T-cell (primary cell): ENCODE data around the gene MANBA. TPM values are rescaled to one million over a fixed set of nuclear protein-coding genes. Genes with fewer than 3 reads are reported as not detected.

Experiments
- ATAC-seq, 4 experiments: fragments of 200-7000 bp in 3 of 4; fragments of 150-1000 bp in 1 of 4; cut with Tn5 transposase; replicated peaks in 1 of 4; 1 replicate in 3 of 4; 2 replicates in 1 of 4; pipeline ENCODE4 v1.10.0; 2021; ENCODE audit warnings: moderate library complexity in 3 of 4, mild to moderate bottlenecking in 2 of 4, moderate number of reproducible peaks in 1 of 4
- CTCF ChIA-PET, 2 donors: fragments of 300-600 bp; sonication (Branson Sonifier 250); formaldehyde crosslinking; loops; one replicate each; lab custom pipeline; 2022; ENCODE audit warnings: antibody characterized with exemption in 2 of 2; lab: Charles Lee
- POLR2A ChIA-PET, 2 donors: fragments of 300-600 bp; sonication (Branson Sonifier 250); formaldehyde crosslinking; loops; one replicate each; lab custom pipeline; 2022; ENCODE audit warnings: antibody characterized with exemption in 2 of 2; lab: Charles Lee
- DNase-seq, 35 experiments: peaks; one replicate each; pipeline versions ENCODE4 v3.0.0 to v3.0.0-alpha.2; 2013 to 2023
- H3K27ac ChIP-seq: one replicate; pipeline ENCODE4 v1.5.1; 2013; ENCODE audit warnings: low read length
- H3K27me3 ChIP-seq, 2 experiments: replicated peaks in 1 of 2; 1 replicate in 1 of 2; 2 replicates in 1 of 2; pipeline versions ENCODE4 v1.6.1 to v1.7.0; 2013; ENCODE audit warnings: low read length in 1 of 2, mixed read lengths in 1 of 2; ENCODE audit not compliant: control insufficient read depth in 2 of 2, insufficient read depth in 2 of 2; ENCODE audit errors: extremely low read depth in 1 of 2
- H3K36me3 ChIP-seq, 2 donors: 1 replicate in 1 of 2; 2 replicates in 1 of 2; pipeline versions ENCODE4 v1.6.1 to v1.7.0; 2013; ENCODE audit warnings: low read length in 1 of 2; ENCODE audit not compliant: control insufficient read depth in 2 of 2, insufficient read depth in 1 of 2; ENCODE audit errors: extremely low read depth in 1 of 2
- H3K4me1 ChIP-seq, 2 experiments: 1 replicate in 1 of 2; 2 replicates in 1 of 2; pipeline versions ENCODE4 v1.6.1 to v1.7.0; 2013; ENCODE audit warnings: low read length in 2 of 2, mixed read lengths in 1 of 2; ENCODE audit not compliant: insufficient read depth in 2 of 2, control insufficient read depth in 1 of 2; ENCODE audit errors: extremely low read depth in 1 of 2
- H3K4me3 ChIP-seq, 2 donors: 1 replicate in 1 of 2; 2 replicates in 1 of 2; pipeline versions ENCODE4 v1.5.1 to v1.7.0; 2013; ENCODE audit warnings: mild to moderate bottlenecking in 2 of 2, low read length in 1 of 2, moderate library complexity in 1 of 2; ENCODE audit not compliant: control insufficient read depth in 1 of 2; ENCODE audit errors: extremely low read depth in 1 of 2
- H3K9me3 ChIP-seq: 2 replicates; pipeline ENCODE4 v1.7.0; 2013
- H3K27ac Mint-ChIP-seq, 2 donors: one replicate each; pipeline ENCODE4 v1.8.0; 2020 to 2021; ENCODE audit warnings: mild to moderate bottlenecking in 2 of 2, mixed read lengths in 2 of 2
- H3K27me3 Mint-ChIP-seq, 2 donors: one replicate each; pipeline ENCODE4 v1.8.0; 2021 to 2022; ENCODE audit warnings: mixed read lengths in 2 of 2
- H3K36me3 Mint-ChIP-seq: one replicate; pipeline ENCODE4 v1.8.0; 2021; ENCODE audit warnings: mixed read lengths
- H3K4me1 Mint-ChIP-seq, 3 donors: one replicate each; pipeline ENCODE4 v1.8.0; 2020 to 2022; ENCODE audit warnings: mixed read lengths in 3 of 3, mild to moderate bottlenecking in 1 of 3
- H3K4me3 Mint-ChIP-seq, 3 donors: one replicate each; pipeline ENCODE4 v1.8.0; 2020 to 2022; ENCODE audit warnings: mild to moderate bottlenecking in 3 of 3, mixed read lengths in 3 of 3, moderate library complexity in 3 of 3
- H3K9me3 Mint-ChIP-seq, 3 donors: one replicate each; pipeline ENCODE4 v1.8.0; 2020 to 2022; ENCODE audit warnings: mixed read lengths in 3 of 3
- WGBS: methylation state at CpG from one replicate; pipeline ENCODE4 v1.1.5; 2013; ENCODE audit warnings: missing lambda C conversion rate; ENCODE audit not compliant: insufficient coverage; 5-methylcytosine and 5-hydroxymethylcytosine counted together
- total RNA-seq, 35 experiments: library from RNA in 6 of 35; stranded (reverse) in 6 of 35; fragments of 120-200 nt in 1 of 35; gene quantifications; one replicate each; pipeline versions ENCODE4 v1.2.1 to v1.2.4 and lab custom pipeline; 2013 to 2026

The MANBA gene
- total RNA-seq, 5 donors from 2014 or later (not counting 1 experiment from before 2014, with no cell fraction given) = 20.8 to 27.8 (median 24.2) TPM

- Histone ChIP-seq H3K9me3 (no peaks in the 10 kb centered on the region), H3K27ac (no peak overlapping the region), H3K36me3 (peaks cover 0 to 93% of the 10 kb centered on the region in 2 donors), H3K4me1 (peaks cover 0 to 6% of the 10 kb centered on the region in 2 experiments), H3K4me3 (no peak overlapping the region), H3K27me3 (no peaks in the 10 kb centered on the region)
- DNase-seq (no peak), ATAC-seq (no peak)
- 100% methylated on average over 1 of the region's 2 CpGs for WGBS
- H3K9me3 Mint-ChIP-seq = no peaks in the 10 kb centered on the region
- peaks cover 34 to 40% (median 36%) of the 10 kb centered on the region in 3 donors for H3K4me1 Mint-ChIP-seq
- H3K36me3 Mint-ChIP-seq = peaks cover 60% of the 10 kb centered on the region
- POLR2A ChIA-PET = interaction anchor here (0.6 to 1.2 kb wide), 6 partner anchors 9 to 235 kb away, joined by 3 to 7 read pairs (median 4); no protein-coding TSS in a partner anchor
- CTCF ChIA-PET = interaction anchor here in 1 of 2 donors (1.8 kb wide), 1 partner anchor 10 kb away, joined by 11 read pairs; no protein-coding TSS in a partner anchor
- H3K4me3 Mint-ChIP-seq = no peak overlapping the region
- H3K27ac Mint-ChIP-seq = no peak overlapping the region
- no peaks in the 10 kb centered on the region for H3K27me3 Mint-ChIP-seq
Observed at GRCh38 chr4:102799816-102800215, 39.0 kb upstream of the MANBA start.

- peaks cover 6 to 22% (median 18%) of the 10 kb centered on the region in 3 donors for H3K9me3 Mint-ChIP-seq
- 100% methylated on average over 2 of the region's 2 CpGs for WGBS
- POLR2A ChIA-PET = interaction anchor here in 1 of 2 donors (1.0 kb wide), 1 partner anchor 15 kb away, joined by 4 read pairs; no protein-coding TSS in a partner anchor
- no peaks in the 10 kb centered on the region for H3K4me1 ChIP-seq
- CTCF ChIA-PET = no interaction called here
- ATAC-seq (no peak), DNase-seq (no peak)
- H3K36me3 ChIP-seq = peaks cover 0 to 59% of the 10 kb centered on the region in 2 donors
- H3K27ac Mint-ChIP-seq = no peak overlapping the region
- H3K36me3 Mint-ChIP-seq = peaks cover 65% of the 10 kb centered on the region
- no peaks in the 10 kb centered on the region for H3K27me3 ChIP-seq
- no peak overlapping the region for H3K4me3 ChIP-seq
- no peak overlapping the region for H3K27ac ChIP-seq
- H3K4me1 Mint-ChIP-seq = peaks cover 18 to 29% (median 25%) of the 10 kb centered on the region in 3 donors
- H3K9me3 ChIP-seq = no peaks in the 10 kb centered on the region
- no peaks in the 10 kb centered on the region for H3K27me3 Mint-ChIP-seq
- no peak overlapping the region for H3K4me3 Mint-ChIP-seq
Observed at GRCh38 chr4:102794999-102795398, 34.2 kb upstream of the MANBA start.

GRCh38 chr4:102792361-102792936, 31.7 kb upstream of the MANBA start:
- ChIA-PET CTCF (interaction anchor here (1.1 to 1.2 kb wide), 2 partner anchors 10 to 77 kb away, joined by 3 read pairs; no protein-coding TSS in a partner anchor), POLR2A (interaction anchor here (0.6 to 2.2 kb wide), 8 partner anchors 18 to 288 kb away, joined by 3 to 16 read pairs (median 4); partner anchors contain the start of genes MANBA (in 2 of the 2) and UBE2D3 (in 1 of the 2))
- 100% methylated on average over 1 of the region's 2 CpGs for WGBS
- ATAC-seq (peak in 3 of 4 experiments; percentile 19 to 35 (median 33)), DNase-seq (no peak)
- Histone ChIP-seq H3K36me3 (peaks cover 0 to 34% of the 10 kb centered on the region in 2 donors), H3K27me3 (no peaks in the 10 kb centered on the region), H3K9me3 (no peaks in the 10 kb centered on the region), H3K4me3 (no peak overlapping the region), H3K27ac (no peak overlapping the region), H3K4me1 (no peaks in the 10 kb centered on the region)
- Mint-ChIP-seq H3K4me3 (no peak overlapping the region), H3K36me3 (peaks cover 54% of the 10 kb centered on the region), H3K27ac (peak overlapping the region; percentile 11 to 17), H3K9me3 (peaks cover 8 to 31% (median 25%) of the 10 kb centered on the region in 3 donors), H3K27me3 (no peaks in the 10 kb centered on the region), H3K4me1 (peaks cover 22 to 29% (median 24%) of the 10 kb centered on the region in 3 donors)

GRCh38 chr4:102791318-102791835, 30.6 kb upstream of the MANBA start:
- no peak for ATAC-seq
- H3K27me3 ChIP-seq = no peaks in the 10 kb centered on the region
- no peak overlapping the region for H3K4me3 ChIP-seq
- H3K9me3 ChIP-seq = no peaks in the 10 kb centered on the region
- 93% methylated on average over 6 of the region's 7 CpGs for WGBS
- ChIA-PET CTCF (no interaction called here), POLR2A (interaction anchor here (0.5 to 1.9 kb wide), 4 partner anchors 30 to 299 kb away, joined by 4 to 6 read pairs (median 6); partner anchors contain the start of gene MANBA (in 1 of the 2))
- no peaks in the 10 kb centered on the region for H3K4me1 ChIP-seq
- peak overlapping the region in 1 of 2 donors; percentile 40 for H3K27ac Mint-ChIP-seq
- no peaks in the 10 kb centered on the region for H3K27me3 Mint-ChIP-seq
- peak in 1 of 35 experiments; percentile 6 for DNase-seq
- H3K9me3 Mint-ChIP-seq = peaks cover 10 to 33% (median 27%) of the 10 kb centered on the region in 3 donors
- peaks cover 43% of the 10 kb centered on the region for H3K36me3 Mint-ChIP-seq
- H3K4me1 Mint-ChIP-seq = peaks cover 20 to 29% (median 22%) of the 10 kb centered on the region in 3 donors
- H3K36me3 ChIP-seq = peaks cover 0 to 24% of the 10 kb centered on the region in 2 donors
- no peak overlapping the region for H3K27ac ChIP-seq
- H3K4me3 Mint-ChIP-seq = no peak overlapping the region

- Mint-ChIP-seq H3K36me3 (peaks cover 23% of the 10 kb centered on the region), H3K27ac (no peak overlapping the region), H3K4me3 (no peak overlapping the region), H3K27me3 (no peaks in the 10 kb centered on the region), H3K9me3 (peaks cover 10 to 33% (median 27%) of the 10 kb centered on the region in 3 donors), H3K4me1 (peaks cover 16 to 20% (median 20%) of the 10 kb centered on the region in 3 donors)
- H3K36me3 ChIP-seq = peaks cover 0 to 3% of the 10 kb centered on the region in 2 donors
- H3K27ac ChIP-seq = no peak overlapping the region
- no peaks in the 10 kb centered on the region for H3K4me1 ChIP-seq
- WGBS = no CpG with 5 or more reads among the region's 3 CpGs
- ChIA-PET CTCF (interaction anchor here in 1 of 2 donors (0.8 kb wide), 1 partner anchor 20 kb away, joined by 3 read pairs; no protein-coding TSS in a partner anchor), POLR2A (interaction anchor here in 1 of 2 donors (0.6 kb wide), 1 partner anchor 204 kb away, joined by 3 read pairs; no protein-coding TSS in a partner anchor)
- H3K27me3 ChIP-seq = no peaks in the 10 kb centered on the region
- ATAC-seq (no peak), DNase-seq (no peak)
- no peaks in the 10 kb centered on the region for H3K9me3 ChIP-seq
- no peak overlapping the region for H3K4me3 ChIP-seq
Observed at GRCh38 chr4:102789317-102789717, 28.5 kb upstream of the MANBA start.

GRCh38 chr4:102787944-102788343, 27.2 kb upstream of the MANBA start:
- Histone ChIP-seq H3K27ac (no peak overlapping the region), H3K4me3 (no peak overlapping the region), H3K27me3 (no peaks in the 10 kb centered on the region), H3K9me3 (no peaks in the 10 kb centered on the region), H3K36me3 (no peaks in the 10 kb centered on the region), H3K4me1 (no peaks in the 10 kb centered on the region)
- no peak overlapping the region for H3K27ac Mint-ChIP-seq
- no peaks in the 10 kb centered on the region for H3K27me3 Mint-ChIP-seq
- H3K36me3 Mint-ChIP-seq = peaks cover 13% of the 10 kb centered on the region
- no CpG with 5 or more reads among the region's 3 CpGs for WGBS
- H3K4me1 Mint-ChIP-seq = peaks cover 16 to 20% (median 20%) of the 10 kb centered on the region in 3 donors
- no peak for ATAC-seq
- no peak overlapping the region for H3K4me3 Mint-ChIP-seq
- no peak for DNase-seq
- CTCF ChIA-PET = interaction anchor here in 1 of 2 donors (0.6 kb wide), 1 partner anchor 10 kb away, joined by 3 read pairs; no protein-coding TSS in a partner anchor
- POLR2A ChIA-PET = interaction anchor here in 1 of 2 donors (0.9 kb wide), 1 partner anchor 16 kb away, joined by 3 read pairs; no protein-coding TSS in a partner anchor
- peaks cover 10 to 25% (median 19%) of the 10 kb centered on the region in 3 donors for H3K9me3 Mint-ChIP-seq
